ENCODE results near the gene ACY1. TPM values are rescaled to one million over a fixed set of nuclear protein-coding genes. Genes with fewer than 3 reads are reported as not detected.
A peak's percentile ranks its signal among the peaks of the same experiment; 100 is the strongest.

Gene ACY1
- total RNA-seq, 1 donor from 2014 or later, result 14.6 TPM

- H3K27ac ChIP-seq (ENCODE audit: low read depth, low read length), result peak overlapping the region; percentile 86
- H3K4me3 ChIP-seq (ENCODE audit: low read length in 3 of 3), result peak overlapping the region in 1 of 3 donors; percentile 29
- peak overlapping the region in 2 of 3 donors; percentile 61 to 98 for H3K9ac ChIP-seq (ENCODE audit: low read depth in 1 of 3, low read length in 3 of 3)
- peaks cover 49 to 61% (median 61%) of the 10 kb centered on the region in 3 donors for H3K4me1 ChIP-seq (ENCODE audit: control insufficient read depth in 3 of 3, insufficient read depth in 3 of 3, low read length in 3 of 3)
- H3K27me3 ChIP-seq (ENCODE audit: control insufficient read depth in 3 of 3, insufficient read depth in 3 of 3, low read length in 3 of 3), result no peaks in the 10 kb centered on the region
- no peaks in the 10 kb centered on the region for H3K9me3 ChIP-seq (ENCODE audit: control insufficient read depth in 3 of 3, low read length in 3 of 3)
- peaks cover 16 to 28% (median 20%) of the 10 kb centered on the region in 3 donors for H3K36me3 ChIP-seq (ENCODE audit: control insufficient read depth in 3 of 3, insufficient read depth in 3 of 3, low read length in 3 of 3)
Measured at GRCh38 chr3:51962854-51963530, 20.3 kb upstream of the ACY1 start.

GRCh38 chr3:51963951-51964451 lies 19.3 kb upstream of the ACY1 start:
- peaks cover 9 to 21% (median 15%) of the 10 kb centered on the region in 3 donors for H3K36me3 ChIP-seq (ENCODE audit: control insufficient read depth in 3 of 3, insufficient read depth in 3 of 3, low read length in 3 of 3)
- no peaks in the 10 kb centered on the region for H3K9me3 ChIP-seq (ENCODE audit: control insufficient read depth in 3 of 3, low read length in 3 of 3)
- peak overlapping the region in 1 of 3 donors; percentile 35 for H3K4me3 ChIP-seq (ENCODE audit: low read length in 3 of 3)
- no peaks in the 10 kb centered on the region for H3K27me3 ChIP-seq (ENCODE audit: control insufficient read depth in 3 of 3, insufficient read depth in 3 of 3, low read length in 3 of 3)
- H3K27ac ChIP-seq (ENCODE audit: low read depth, low read length), result peak overlapping the region; percentile 86
- H3K9ac ChIP-seq (ENCODE audit: low read depth in 1 of 3, low read length in 3 of 3), result peak overlapping the region in 2 of 3 donors; percentile 23 to 98
- H3K4me1 ChIP-seq (ENCODE audit: control insufficient read depth in 3 of 3, insufficient read depth in 3 of 3, low read length in 3 of 3), result peaks cover 55 to 69% (median 68%) of the 10 kb centered on the region in 3 donors

GRCh38 chr3:51964521-51964920 lies 18.8 kb upstream of the ACY1 start:
- no peaks in the 10 kb centered on the region for H3K9me3 ChIP-seq (ENCODE audit: control insufficient read depth in 3 of 3, low read length in 3 of 3)
- peak overlapping the region in 1 of 3 donors; percentile 98 for H3K9ac ChIP-seq (ENCODE audit: low read depth in 1 of 3, low read length in 3 of 3)
- peak overlapping the region; percentile 86 for H3K27ac ChIP-seq (ENCODE audit: low read depth, low read length)
- peaks cover 9 to 16% (median 11%) of the 10 kb centered on the region in 3 donors for H3K36me3 ChIP-seq (ENCODE audit: control insufficient read depth in 3 of 3, insufficient read depth in 3 of 3, low read length in 3 of 3)
- H3K4me3 ChIP-seq (ENCODE audit: low read length in 3 of 3), result peak overlapping the region in 1 of 3 donors; percentile 35
- H3K27me3 ChIP-seq (ENCODE audit: control insufficient read depth in 3 of 3, insufficient read depth in 3 of 3, low read length in 3 of 3), result no peaks in the 10 kb centered on the region
- H3K4me1 ChIP-seq (ENCODE audit: control insufficient read depth in 3 of 3, insufficient read depth in 3 of 3, low read length in 3 of 3), result peaks cover 60 to 75% (median 72%) of the 10 kb centered on the region in 3 donors

DNA sequence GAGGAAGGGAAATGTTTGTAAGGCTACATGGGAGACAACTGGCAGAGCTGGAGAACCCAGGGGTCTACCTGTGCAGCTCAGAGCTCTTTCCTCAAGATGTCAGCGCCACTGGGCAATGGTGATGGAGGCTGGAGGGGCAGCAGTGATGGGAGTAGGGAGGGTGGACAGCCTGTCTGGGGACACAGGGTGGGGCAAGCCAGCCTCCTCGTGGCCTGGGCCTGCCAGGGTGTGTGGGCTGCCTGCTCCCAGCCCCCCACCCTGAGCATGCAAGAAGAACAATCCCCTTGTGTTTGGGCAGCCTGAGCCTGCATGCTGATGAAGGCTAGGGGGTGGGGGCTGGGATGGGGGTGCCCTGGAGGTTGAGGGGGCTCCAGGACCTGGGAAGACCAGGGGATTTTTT lies 17.3 kb upstream of the ACY1 start:
- Histone ChIP-seq H3K4me1 (ENCODE audit: control insufficient read depth in 3 of 3, insufficient read depth in 3 of 3, low read length in 3 of 3) (peaks cover 74 to 90% (median 87%) of the 10 kb centered on the region in 3 donors), H3K4me3 (ENCODE audit: low read length in 3 of 3) (peak overlapping the region in 2 of 3 donors; percentile 74 to 97), H3K9me3 (ENCODE audit: control insufficient read depth in 3 of 3, low read length in 3 of 3) (no peaks in the 10 kb centered on the region), H3K9ac (ENCODE audit: low read depth in 1 of 3, low read length in 3 of 3) (peak overlapping the region in 2 of 3 donors; percentile 81 to 98), H3K36me3 (ENCODE audit: control insufficient read depth in 3 of 3, insufficient read depth in 3 of 3, low read length in 3 of 3) (peaks cover 1 to 3% (median 2%) of the 10 kb centered on the region in 3 donors), H3K27me3 (ENCODE audit: control insufficient read depth in 3 of 3, insufficient read depth in 3 of 3, low read length in 3 of 3) (no peaks in the 10 kb centered on the region), H3K27ac (ENCODE audit: low read depth, low read length) (peak overlapping the region; percentile 80)

GRCh38 chr3:51966486-51966885 lies 16.8 kb upstream of the ACY1 start:
- Histone ChIP-seq H3K27me3 (ENCODE audit: control insufficient read depth in 3 of 3, insufficient read depth in 3 of 3, low read length in 3 of 3) (no peaks in the 10 kb centered on the region), H3K4me1 (ENCODE audit: control insufficient read depth in 3 of 3, insufficient read depth in 3 of 3, low read length in 3 of 3) (peaks cover 74 to 92% (median 84%) of the 10 kb centered on the region in 3 donors), H3K27ac (ENCODE audit: low read depth, low read length) (peak overlapping the region; percentile 80), H3K36me3 (ENCODE audit: control insufficient read depth in 3 of 3, insufficient read depth in 3 of 3, low read length in 3 of 3) (peaks cover 0 to 3% (median 2%) of the 10 kb centered on the region in 3 donors), H3K9me3 (ENCODE audit: control insufficient read depth in 3 of 3, low read length in 3 of 3) (no peaks in the 10 kb centered on the region), H3K4me3 (ENCODE audit: low read length in 3 of 3) (peak overlapping the region; percentile 74 to 97 (median 91)), H3K9ac (ENCODE audit: low read depth in 1 of 3, low read length in 3 of 3) (peak overlapping the region; percentile 81 to 98 (median 94))

- H3K9me3 ChIP-seq (ENCODE audit: control insufficient read depth in 3 of 3, low read length in 3 of 3), result no peaks in the 10 kb centered on the region
- peak overlapping the region; percentile 81 to 98 (median 94) for H3K9ac ChIP-seq (ENCODE audit: low read depth in 1 of 3, low read length in 3 of 3)
- peak overlapping the region; percentile 74 to 97 (median 91) for H3K4me3 ChIP-seq (ENCODE audit: low read length in 3 of 3)
- H3K27me3 ChIP-seq (ENCODE audit: control insufficient read depth in 3 of 3, insufficient read depth in 3 of 3, low read length in 3 of 3), result no peaks in the 10 kb centered on the region
- H3K27ac ChIP-seq (ENCODE audit: low read depth, low read length), result peak overlapping the region; percentile 80
- peaks cover 0 to 3% (median 2%) of the 10 kb centered on the region in 3 donors for H3K36me3 ChIP-seq (ENCODE audit: control insufficient read depth in 3 of 3, insufficient read depth in 3 of 3, low read length in 3 of 3)
- peaks cover 70 to 89% (median 79%) of the 10 kb centered on the region in 3 donors for H3K4me1 ChIP-seq (ENCODE audit: control insufficient read depth in 3 of 3, insufficient read depth in 3 of 3, low read length in 3 of 3)
Measured at GRCh38 chr3:51966922-51967383, 16.4 kb upstream of the ACY1 start.

GRCh38 chr3:51967384-51968169 lies 15.8 kb upstream of the ACY1 start, which contains the start of gene PCBP4:
TSS of gene PCBP4 (minus strand) at chr3:51967454. CDS start at chr3:51961240, 6,214 bp downstream.
- Histone ChIP-seq H3K9me3 (ENCODE audit: control insufficient read depth in 3 of 3, low read length in 3 of 3) (no peaks in the 10 kb centered on the region), H3K4me1 (ENCODE audit: control insufficient read depth in 3 of 3, insufficient read depth in 3 of 3, low read length in 3 of 3) (peaks cover 63 to 83% (median 73%) of the 10 kb centered on the region in 3 donors), H3K36me3 (ENCODE audit: control insufficient read depth in 3 of 3, insufficient read depth in 3 of 3, low read length in 3 of 3) (peaks cover 0 to 3% (median 2%) of the 10 kb centered on the region in 3 donors), H3K27me3 (ENCODE audit: control insufficient read depth in 3 of 3, insufficient read depth in 3 of 3, low read length in 3 of 3) (no peaks in the 10 kb centered on the region), H3K4me3 (ENCODE audit: low read length in 3 of 3) (peak within 1 kb of the TSS; percentile 74 to 97 (median 91)), H3K27ac (ENCODE audit: low read depth, low read length) (peak within 1 kb of the TSS; percentile 80), H3K9ac (ENCODE audit: low read depth in 1 of 3, low read length in 3 of 3) (peak within 1 kb of the TSS; percentile 81 to 98 (median 94))

DNA sequence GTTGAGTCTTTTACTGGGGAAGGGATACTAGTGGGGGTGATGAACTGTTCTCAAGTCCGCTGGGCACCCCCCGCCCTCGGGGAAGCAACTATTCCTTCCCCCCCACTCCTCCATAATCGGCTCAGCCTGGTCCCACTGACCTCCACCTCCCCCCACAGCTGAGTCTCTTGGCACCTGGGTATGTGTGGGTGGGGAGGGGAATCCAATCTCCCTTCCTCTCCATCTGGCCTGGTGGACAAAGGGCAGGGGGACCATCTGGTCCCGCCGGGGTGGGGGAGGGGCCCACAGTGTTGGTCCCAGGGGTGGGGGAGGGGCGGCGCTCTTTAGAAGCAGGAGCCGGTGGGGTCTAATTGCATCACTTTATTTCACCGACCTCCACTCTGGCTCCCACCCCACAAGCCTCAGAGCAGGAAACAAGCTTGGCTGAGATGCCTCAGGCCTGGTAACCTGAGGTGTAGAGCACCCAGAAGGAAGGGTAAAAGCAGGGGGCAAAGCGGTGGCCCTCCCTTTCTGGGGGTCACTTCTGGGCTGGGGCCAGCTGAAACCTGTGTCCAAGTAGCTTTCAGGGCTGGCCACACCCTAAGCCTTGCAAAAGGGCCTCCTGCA lies 15.1 kb upstream of the ACY1 start:
- H3K27ac ChIP-seq (ENCODE audit: low read depth, low read length), result peak overlapping the region; percentile 73
- H3K9ac ChIP-seq (ENCODE audit: low read depth in 1 of 3, low read length in 3 of 3), result peak overlapping the region; percentile 72 to 91 (median 78)
- H3K4me3 ChIP-seq (ENCODE audit: low read length in 3 of 3), result peak overlapping the region; percentile 68 to 73 (median 72)
- H3K27me3 ChIP-seq (ENCODE audit: control insufficient read depth in 3 of 3, insufficient read depth in 3 of 3, low read length in 3 of 3), result no peaks in the 10 kb centered on the region
- no peaks in the 10 kb centered on the region for H3K9me3 ChIP-seq (ENCODE audit: control insufficient read depth in 3 of 3, low read length in 3 of 3)
- peaks cover 0 to 3% (median 2%) of the 10 kb centered on the region in 3 donors for H3K36me3 ChIP-seq (ENCODE audit: control insufficient read depth in 3 of 3, insufficient read depth in 3 of 3, low read length in 3 of 3)
- H3K4me1 ChIP-seq (ENCODE audit: control insufficient read depth in 3 of 3, insufficient read depth in 3 of 3, low read length in 3 of 3), result peaks cover 56 to 76% (median 66%) of the 10 kb centered on the region in 3 donors

GRCh38 chr3:51968883-51969678 lies 14.3 kb upstream of the ACY1 start:
- no peak overlapping the region for H3K4me3 ChIP-seq (ENCODE audit: low read length in 3 of 3)
- H3K4me1 ChIP-seq (ENCODE audit: control insufficient read depth in 3 of 3, insufficient read depth in 3 of 3, low read length in 3 of 3), result peaks cover 61 to 73% (median 62%) of the 10 kb centered on the region in 3 donors

More at GRCh38 chr3:51968883-51969678, 14.3 kb upstream of the ACY1 start:
- H3K9me3 ChIP-seq (ENCODE audit: control insufficient read depth in 3 of 3, low read length in 3 of 3), result no peaks in the 10 kb centered on the region
- H3K27me3 ChIP-seq (ENCODE audit: control insufficient read depth in 3 of 3, insufficient read depth in 3 of 3, low read length in 3 of 3), result no peaks in the 10 kb centered on the region
- H3K9ac ChIP-seq (ENCODE audit: low read depth in 1 of 3, low read length in 3 of 3), result peak overlapping the region in 1 of 3 donors; percentile 45
- H3K36me3 ChIP-seq (ENCODE audit: control insufficient read depth in 3 of 3, insufficient read depth in 3 of 3, low read length in 3 of 3), result peaks cover 0 to 3% (median 2%) of the 10 kb centered on the region in 3 donors
- no peak overlapping the region for H3K27ac ChIP-seq (ENCODE audit: low read depth, low read length)

Measured in skeletal muscle tissue (tissue), 4 donors.